ENCODE results near the gene UTS2.

The UTS2 gene

DNA sequence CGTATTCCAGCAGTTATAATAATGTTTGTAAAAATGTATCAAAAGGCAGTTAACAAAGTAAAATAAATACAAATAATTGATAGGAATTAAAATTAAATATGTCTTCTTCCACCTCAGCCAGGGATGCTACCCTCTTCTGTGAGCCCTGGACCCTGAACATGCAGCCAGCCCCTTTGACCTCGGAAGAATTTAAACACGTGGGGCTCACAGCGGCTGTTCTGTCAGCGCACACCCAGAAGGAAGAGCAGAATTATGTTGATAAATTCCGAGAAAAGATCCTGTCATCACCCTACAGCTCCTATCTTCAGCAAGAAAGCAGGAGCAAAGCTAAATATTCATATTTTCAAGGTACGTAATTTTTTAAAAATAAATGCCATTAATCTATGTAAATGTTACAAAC is 26.5 kb downstream of the UTS2 start:
- in situ Hi-C loops (cut with HindIII; ENCODE audit: low sequenced_read_pairs): no loop called here
- no peak for DNase-seq (ENCODE audit: low read depth)
- no peak overlapping the region for H3K4me3 ChIP-seq (ENCODE audit: low read depth, low read length)
- TF ChIP-seq CTCF (IDR thresholded peaks at IDR 0.05; ENCODE audit: low read depth, low read length, missing control alignments): no peak

DNA sequence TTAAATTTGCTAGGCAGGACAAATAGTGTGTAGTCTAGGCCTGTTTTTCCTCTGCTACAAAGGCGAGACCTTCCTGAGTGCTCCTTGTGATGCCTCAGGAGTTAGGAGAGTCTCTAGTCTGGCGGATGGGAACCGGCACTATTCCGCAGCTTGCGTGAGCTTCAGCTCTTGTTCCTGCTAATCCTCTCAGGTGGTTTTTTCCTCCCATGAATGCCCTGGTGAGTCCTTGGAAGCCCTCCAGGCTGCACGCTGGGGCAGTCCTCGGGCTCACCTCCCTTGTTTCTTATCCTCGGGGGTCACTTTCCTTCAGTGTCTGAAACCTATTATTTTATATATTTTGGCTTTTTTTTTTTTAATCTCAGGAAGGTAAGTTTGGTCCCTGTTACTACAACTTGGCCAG is 28.2 kb downstream of the UTS2 start:
- H3K4me3 ChIP-seq (ENCODE audit: low read depth, low read length): no peak overlapping the region
- in situ Hi-C loops (cut with HindIII; ENCODE audit: low sequenced_read_pairs): no loop called here
- DNase-seq (ENCODE audit: low read depth): no peak
- TF ChIP-seq CTCF (IDR thresholded peaks at IDR 0.05; ENCODE audit: low read depth, low read length, missing control alignments): no peak

DNA sequence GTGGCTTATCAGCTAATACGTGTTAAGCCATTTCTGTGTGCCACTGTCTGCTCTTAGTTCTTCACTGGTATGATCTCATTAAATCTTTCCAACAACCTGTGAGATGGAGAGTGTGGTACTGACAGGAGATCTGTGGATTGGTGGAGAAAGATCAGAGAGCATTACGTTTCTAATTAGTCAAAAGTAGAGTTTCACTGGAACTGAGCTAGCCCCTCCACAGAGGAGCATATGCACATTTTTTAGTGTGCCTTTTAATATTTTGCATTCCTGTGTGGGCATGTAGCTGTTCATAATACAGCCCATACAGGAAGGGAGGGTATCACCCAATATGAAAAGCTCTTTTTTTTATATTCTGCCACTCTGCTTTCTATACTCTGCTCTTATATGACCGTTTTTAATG is 31.6 kb downstream of the UTS2 start:
- no peak overlapping the region for H3K4me3 ChIP-seq (ENCODE audit: low read depth, low read length)
- in situ Hi-C loops (cut with HindIII; ENCODE audit: low sequenced_read_pairs): no loop called here
- TF ChIP-seq CTCF (IDR thresholded peaks at IDR 0.05; ENCODE audit: low read depth, low read length, missing control alignments): no peak
- no peak for DNase-seq (ENCODE audit: low read depth)

DNA sequence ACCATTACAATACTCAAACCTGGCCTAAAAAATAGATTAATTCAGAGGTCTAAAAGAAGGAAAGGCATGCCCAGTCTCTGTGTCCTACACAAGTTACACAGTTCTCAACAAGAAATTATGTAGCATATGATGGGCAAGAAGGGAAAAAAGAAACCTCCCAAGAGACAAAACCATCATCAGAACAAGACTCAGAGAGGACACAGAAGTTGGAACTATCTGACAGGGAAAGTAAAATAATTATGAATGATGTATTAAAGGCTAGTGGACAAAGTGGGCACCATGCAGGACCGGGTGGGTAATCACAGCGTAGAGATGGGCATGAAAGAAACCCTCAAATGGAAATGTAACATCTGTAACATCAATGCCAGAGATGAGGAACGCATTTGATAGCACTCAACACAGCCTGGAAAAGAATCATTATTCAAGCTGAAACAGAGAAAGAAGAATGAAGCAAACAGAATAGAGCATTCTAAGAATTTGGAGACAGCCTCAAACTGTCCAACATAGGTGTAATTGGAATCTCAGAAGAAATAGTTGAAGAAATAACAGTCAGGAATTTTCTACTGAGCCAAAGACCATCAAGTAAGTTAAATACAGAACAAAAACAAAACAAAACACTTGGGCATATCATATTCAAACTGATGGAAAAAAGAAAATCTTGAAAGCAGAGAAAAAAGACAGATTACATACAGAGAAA is 39.0 kb downstream of the UTS2 start:
- in situ Hi-C loops (cut with HindIII; ENCODE audit: low sequenced_read_pairs): no loop called here
- TF ChIP-seq CTCF (IDR thresholded peaks at IDR 0.05; ENCODE audit: low read depth, low read length, missing control alignments): no peak
- H3K4me3 ChIP-seq (ENCODE audit: low read depth, low read length): no peak overlapping the region
- DNase-seq (ENCODE audit: low read depth): no peak

GRCh38 chr1:7811476-7811875 is 41.4 kb downstream of the UTS2 start:
- no peak for TF ChIP-seq CTCF (IDR thresholded peaks at IDR 0.05; ENCODE audit: low read depth, low read length, missing control alignments)
- no peak for DNase-seq (ENCODE audit: low read depth)
- in situ Hi-C loops (cut with HindIII; ENCODE audit: low sequenced_read_pairs): no loop called here
- no peak overlapping the region for H3K4me3 ChIP-seq (ENCODE audit: low read depth, low read length)

- in situ Hi-C loops (cut with HindIII; ENCODE audit: low sequenced_read_pairs): no loop called here
- no peak overlapping the region for H3K4me3 ChIP-seq (ENCODE audit: low read depth, low read length)
- TF ChIP-seq CTCF (IDR thresholded peaks at IDR 0.05; ENCODE audit: low read depth, low read length, missing control alignments): no peak
- DNase-seq (ENCODE audit: low read depth): peak; percentile 66
Measured at GRCh38 chr1:7810395-7810794, 42.5 kb downstream of the UTS2 start.

Measured in astrocyte of the cerebellum (primary cell).